SK-N-SH treated with all-trans-retinoic acid at 6 μM for 48 hours (cell line): ENCODE measurements around the gene OR10H2.
"Not testable (repeated sequence)": the region's sequence is repeated elsewhere in the genome, so short reads cannot be mapped to it uniquely, and the experiment has no call there.

Source experiments
- ZC3H10 ChIP-seq: fragments of 250-450 bp; sonication (Bioruptor Pico); IDR thresholded peaks from 2 replicates; pipeline ENCODE4 v1.5.1; 2021; ENCODE audit warnings: mild to moderate bottlenecking, moderate library complexity
- ZNF8 ChIP-seq: fragments of 450-650 bp; formaldehyde crosslinking; IDR thresholded peaks from 2 replicates; pipeline ENCODE4 v1.5.0; 2020; ENCODE audit warnings: mild to moderate bottlenecking, moderate library complexity
- TF ChIP-seq, protein P1 (sequence below): fragments of 250-450 bp; sonication (Bioruptor Pico); IDR thresholded peaks from 2 replicates; pipeline ENCODE4 v1.8.0; 2021; ENCODE audit warnings: low read depth, mild to moderate bottlenecking, moderate library complexity, borderline replicate concordance
- TF ChIP-seq, protein P2 (sequence below): fragments of 250-450 bp; sonication (Bioruptor Pico); IDR thresholded peaks from 2 replicates; pipeline ENCODE4 v1.8.0; 2020; ENCODE audit warnings: mild to moderate bottlenecking, moderate library complexity, borderline replicate concordance

DNA sequence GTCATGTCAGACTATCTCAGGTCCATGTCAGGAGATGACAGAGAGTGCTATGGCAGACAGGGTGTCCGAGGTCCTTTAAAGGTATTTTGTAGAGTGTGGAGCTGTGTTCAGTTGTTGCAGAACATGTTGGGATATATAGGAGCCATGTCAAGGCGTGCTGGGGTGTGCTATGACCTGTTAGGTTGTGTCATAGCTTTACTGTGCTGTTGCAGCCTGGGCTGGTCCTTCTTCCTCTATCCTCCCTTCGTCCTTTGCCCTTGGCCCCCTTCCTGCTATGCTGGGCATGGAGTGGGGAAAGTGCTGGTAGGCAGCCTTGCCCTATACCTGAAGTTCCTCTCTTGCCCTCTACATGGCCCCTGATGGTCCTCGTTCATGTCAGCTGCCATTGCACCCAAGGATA lies 48.0 kb upstream of the OR10H2 start:
- not testable (repeated sequence) for TF ChIP-seq ZNF8, ZC3H10 (CRISPR knock-in tag)
- TF ChIP-seq, protein P1, sequence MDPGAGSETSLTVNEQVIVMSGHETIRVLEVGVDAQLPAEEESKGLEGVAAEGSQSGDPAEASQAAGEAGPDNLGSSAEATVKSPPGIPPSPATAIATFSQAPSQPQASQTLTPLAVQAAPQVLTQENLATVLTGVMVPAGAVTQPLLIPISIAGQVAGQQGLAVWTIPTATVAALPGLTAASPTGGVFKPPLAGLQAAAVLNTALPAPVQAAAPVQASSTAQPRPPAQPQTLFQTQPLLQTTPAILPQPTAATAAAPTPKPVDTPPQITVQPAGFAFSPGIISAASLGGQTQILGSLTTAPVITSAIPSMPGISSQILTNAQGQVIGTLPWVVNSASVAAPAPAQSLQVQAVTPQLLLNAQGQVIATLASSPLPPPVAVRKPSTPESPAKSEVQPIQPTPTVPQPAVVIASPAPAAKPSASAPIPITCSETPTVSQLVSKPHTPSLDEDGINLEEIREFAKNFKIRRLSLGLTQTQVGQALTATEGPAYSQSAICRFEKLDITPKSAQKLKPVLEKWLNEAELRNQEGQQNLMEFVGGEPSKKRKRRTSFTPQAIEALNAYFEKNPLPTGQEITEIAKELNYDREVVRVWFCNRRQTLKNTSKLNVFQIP (CRISPR knock-in tag), result not testable (repeated sequence)
- TF ChIP-seq, protein P2, sequence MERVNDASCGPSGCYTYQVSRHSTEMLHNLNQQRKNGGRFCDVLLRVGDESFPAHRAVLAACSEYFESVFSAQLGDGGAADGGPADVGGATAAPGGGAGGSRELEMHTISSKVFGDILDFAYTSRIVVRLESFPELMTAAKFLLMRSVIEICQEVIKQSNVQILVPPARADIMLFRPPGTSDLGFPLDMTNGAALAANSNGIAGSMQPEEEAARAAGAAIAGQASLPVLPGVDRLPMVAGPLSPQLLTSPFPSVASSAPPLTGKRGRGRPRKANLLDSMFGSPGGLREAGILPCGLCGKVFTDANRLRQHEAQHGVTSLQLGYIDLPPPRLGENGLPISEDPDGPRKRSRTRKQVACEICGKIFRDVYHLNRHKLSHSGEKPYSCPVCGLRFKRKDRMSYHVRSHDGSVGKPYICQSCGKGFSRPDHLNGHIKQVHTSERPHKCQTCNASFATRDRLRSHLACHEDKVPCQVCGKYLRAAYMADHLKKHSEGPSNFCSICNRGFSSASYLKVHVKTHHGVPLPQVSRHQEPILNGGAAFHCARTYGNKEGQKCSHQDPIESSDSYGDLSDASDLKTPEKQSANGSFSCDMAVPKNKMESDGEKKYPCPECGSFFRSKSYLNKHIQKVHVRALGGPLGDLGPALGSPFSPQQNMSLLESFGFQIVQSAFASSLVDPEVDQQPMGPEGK, result not testable (repeated sequence)
